Astrocyte (in vitro differentiated cells and primary cell): ENCODE data around the gene CD163L1.

Experiments used
- EZH2 ChIP-seq: IDR thresholded peaks from 2 replicates; pipeline ENCODE4 v1.6.1; 2012; ENCODE audit warnings: mild to moderate bottlenecking, low read length, inconsistent platforms; ENCODE audit not compliant: insufficient read depth
- TF ChIP-seq, protein P1 (sequence below): IDR thresholded peaks from 2 replicates; pipeline ENCODE4 v1.5.1; 2011; ENCODE audit warnings: low read depth, mild to moderate bottlenecking, inconsistent platforms, low read length, moderate library complexity; ENCODE audit not compliant: insufficient read depth

DNA sequence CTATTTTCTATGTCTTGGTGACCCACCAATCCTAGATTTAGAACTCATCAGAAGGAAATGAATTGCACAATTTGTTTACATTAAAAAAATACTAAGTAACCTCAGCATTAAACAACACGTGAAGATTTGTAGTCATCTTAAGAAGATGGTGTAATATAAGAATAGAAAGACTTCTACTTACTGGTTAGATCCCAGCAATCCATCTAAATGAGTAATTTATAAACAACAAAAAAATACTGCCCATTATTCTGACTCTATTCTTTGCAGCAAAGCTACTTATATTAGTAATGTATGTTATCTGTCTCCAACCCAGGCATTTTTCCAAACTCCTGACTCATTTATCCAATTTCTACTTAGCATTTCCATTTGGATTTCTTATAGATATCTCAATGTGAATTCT is 67.8 kb downstream of the CD163L1 start:
- no peak for TF ChIP-seq EZH2
- TF ChIP-seq, protein P1, sequence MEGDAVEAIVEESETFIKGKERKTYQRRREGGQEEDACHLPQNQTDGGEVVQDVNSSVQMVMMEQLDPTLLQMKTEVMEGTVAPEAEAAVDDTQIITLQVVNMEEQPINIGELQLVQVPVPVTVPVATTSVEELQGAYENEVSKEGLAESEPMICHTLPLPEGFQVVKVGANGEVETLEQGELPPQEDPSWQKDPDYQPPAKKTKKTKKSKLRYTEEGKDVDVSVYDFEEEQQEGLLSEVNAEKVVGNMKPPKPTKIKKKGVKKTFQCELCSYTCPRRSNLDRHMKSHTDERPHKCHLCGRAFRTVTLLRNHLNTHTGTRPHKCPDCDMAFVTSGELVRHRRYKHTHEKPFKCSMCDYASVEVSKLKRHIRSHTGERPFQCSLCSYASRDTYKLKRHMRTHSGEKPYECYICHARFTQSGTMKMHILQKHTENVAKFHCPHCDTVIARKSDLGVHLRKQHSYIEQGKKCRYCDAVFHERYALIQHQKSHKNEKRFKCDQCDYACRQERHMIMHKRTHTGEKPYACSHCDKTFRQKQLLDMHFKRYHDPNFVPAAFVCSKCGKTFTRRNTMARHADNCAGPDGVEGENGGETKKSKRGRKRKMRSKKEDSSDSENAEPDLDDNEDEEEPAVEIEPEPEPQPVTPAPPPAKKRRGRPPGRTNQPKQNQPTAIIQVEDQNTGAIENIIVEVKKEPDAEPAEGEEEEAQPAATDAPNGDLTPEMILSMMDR, result no peak
